Astrocyte of the spinal cord (primary cell): ENCODE data around the gene PARP16.

Experiments used
- DNase-seq: peaks from one replicate; pipeline ENCODE4 v3.0.0; 2011; ENCODE audit warnings: low read depth, low spot score
- H3K4me3 ChIP-seq: 2 replicates; pipeline ENCODE4 v1.5.1; 2011; ENCODE audit warnings: low read depth, mild to moderate bottlenecking, low read length, moderate library complexity
- in situ Hi-C: cut with HindIII; loops from 2 replicates; pipeline ENCODE4 v1.10.0; 2017; ENCODE audit warnings: low sequenced_read_pairs
- TF ChIP-seq, protein P1 (sequence below): IDR thresholded peaks from 2 replicates; pipeline ENCODE4 v1.5.1; 2012; ENCODE audit warnings: low read depth, mild to moderate bottlenecking, low read length, inconsistent platforms

PARP16 gene

DNA sequence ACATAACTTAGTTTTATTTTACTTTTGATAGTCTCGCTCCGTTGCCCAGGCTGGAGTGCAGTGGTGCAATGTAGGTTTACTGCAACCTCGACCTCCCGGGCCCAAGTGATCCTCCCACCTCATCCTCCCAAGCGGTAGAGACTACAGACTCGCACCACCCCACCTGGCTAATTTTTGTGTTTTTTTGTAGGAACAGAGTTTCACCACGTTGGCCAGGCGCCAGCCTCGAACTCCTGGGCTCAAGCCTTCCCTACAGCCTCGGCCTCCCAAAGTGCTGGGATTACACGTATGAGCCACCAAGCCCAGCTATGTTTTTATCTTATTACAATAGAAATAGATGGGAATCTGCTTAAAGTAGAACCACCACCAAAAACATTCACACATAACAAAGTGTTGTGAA is 12.0 kb upstream of the PARP16 start:
- no peak for DNase-seq
- TF ChIP-seq, protein P1, sequence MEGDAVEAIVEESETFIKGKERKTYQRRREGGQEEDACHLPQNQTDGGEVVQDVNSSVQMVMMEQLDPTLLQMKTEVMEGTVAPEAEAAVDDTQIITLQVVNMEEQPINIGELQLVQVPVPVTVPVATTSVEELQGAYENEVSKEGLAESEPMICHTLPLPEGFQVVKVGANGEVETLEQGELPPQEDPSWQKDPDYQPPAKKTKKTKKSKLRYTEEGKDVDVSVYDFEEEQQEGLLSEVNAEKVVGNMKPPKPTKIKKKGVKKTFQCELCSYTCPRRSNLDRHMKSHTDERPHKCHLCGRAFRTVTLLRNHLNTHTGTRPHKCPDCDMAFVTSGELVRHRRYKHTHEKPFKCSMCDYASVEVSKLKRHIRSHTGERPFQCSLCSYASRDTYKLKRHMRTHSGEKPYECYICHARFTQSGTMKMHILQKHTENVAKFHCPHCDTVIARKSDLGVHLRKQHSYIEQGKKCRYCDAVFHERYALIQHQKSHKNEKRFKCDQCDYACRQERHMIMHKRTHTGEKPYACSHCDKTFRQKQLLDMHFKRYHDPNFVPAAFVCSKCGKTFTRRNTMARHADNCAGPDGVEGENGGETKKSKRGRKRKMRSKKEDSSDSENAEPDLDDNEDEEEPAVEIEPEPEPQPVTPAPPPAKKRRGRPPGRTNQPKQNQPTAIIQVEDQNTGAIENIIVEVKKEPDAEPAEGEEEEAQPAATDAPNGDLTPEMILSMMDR: no peak
- in situ Hi-C loops: no loop called here
- H3K4me3 ChIP-seq: no peak overlapping the region

GRCh38 chr15:65292938-65293518 is 6.3 kb upstream of the PARP16 start:
- no peak for DNase-seq
- in situ Hi-C loops: no loop called here
- H3K4me3 ChIP-seq: no peak overlapping the region
- TF ChIP-seq, protein P1: no peak

DNA sequence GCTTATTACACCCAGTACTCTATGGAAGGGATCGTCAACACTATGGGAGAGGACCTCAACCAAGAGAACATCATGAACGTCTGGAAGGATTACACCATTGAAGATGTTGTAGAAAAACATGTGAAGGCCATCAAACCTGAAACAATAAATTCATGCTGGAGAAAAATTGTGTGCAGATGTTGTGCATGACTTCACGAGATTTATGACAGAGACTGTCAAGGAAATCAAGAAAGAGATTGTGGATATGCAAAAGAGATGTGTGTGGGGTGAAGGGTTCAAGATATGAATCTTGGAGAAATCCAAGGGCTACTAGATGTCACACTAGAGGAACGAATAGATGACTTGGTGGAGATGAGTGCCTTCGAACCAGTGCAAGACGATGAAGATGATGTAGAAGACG is 3.5 kb upstream of the PARP16 start:
- H3K4me3 ChIP-seq: no peak overlapping the region
- TF ChIP-seq, protein P1: no peak
- DNase-seq: no peak
- in situ Hi-C loops: no loop called here

GRCh38 chr15:65289261-65289854 is 2.7 kb upstream of the PARP16 start:
- no peak for DNase-seq
- TF ChIP-seq, protein P1: no peak
- in situ Hi-C loops: no loop called here
- no peak overlapping the region for H3K4me3 ChIP-seq

- in situ Hi-C loops: no loop called here
- TF ChIP-seq, protein P1: no peak
- no peak for DNase-seq
- no peak overlapping the region for H3K4me3 ChIP-seq
These were observed 805 bp upstream of the PARP16 start for GRCh38 chr15:65287520-65287855.

- DNase-seq: peak; percentile 30
- H3K4me3 ChIP-seq: peak overlapping the region; percentile 65
- TF ChIP-seq, protein P1: no peak
- in situ Hi-C loops: no loop called here
These were observed 497 bp downstream of the PARP16 start for GRCh38 chr15:65286069-65286703.
